ENCODE results near the gene VRK2.

VRK2 gene

GRCh38 chr2:58046585-58047372 is at the start of gene VRK2:
Gene VRK2, plus strand, starts transcription at chr2:58046806. Its CDS starts 2,026 bp downstream, at chr2:58048832.
- DNase-seq (ENCODE audit: low read depth) = peak; percentile 61

- DNase-seq (ENCODE audit: low read depth) = no peak
Observed at GRCh38 chr2:58006256-58006951, 40.2 kb upstream of the VRK2 start.

- DNase-seq (ENCODE audit: low read depth) = no peak
Observed at GRCh38 chr2:58006952-58007284, 39.7 kb upstream of the VRK2 start.

- DNase-seq (ENCODE audit: low read depth) = no peak
Observed at GRCh38 chr2:58010599-58010998, 36.0 kb upstream of the VRK2 start.

GRCh38 chr2:58019229-58019628 is 27.4 kb upstream of the VRK2 start:
- DNase-seq (ENCODE audit: low read depth) = no peak

GRCh38 chr2:58025150-58025933 is 21.3 kb upstream of the VRK2 start:
- DNase-seq (ENCODE audit: low read depth) = no peak

- DNase-seq (ENCODE audit: low read depth) = no peak
Observed at GRCh38 chr2:58027029-58027428, 19.6 kb upstream of the VRK2 start.

GRCh38 chr2:58030771-58031170 is 15.8 kb upstream of the VRK2 start:
- no peak for DNase-seq (ENCODE audit: low read depth)

- DNase-seq (ENCODE audit: low read depth) = no peak
Observed at GRCh38 chr2:58032016-58032763, 14.4 kb upstream of the VRK2 start.

GRCh38 chr2:58032764-58033080 is 13.9 kb upstream of the VRK2 start:
- DNase-seq (ENCODE audit: low read depth) = no peak

GRCh38 chr2:58033530-58033929 is 13.1 kb upstream of the VRK2 start:
- no peak for DNase-seq (ENCODE audit: low read depth)

- DNase-seq (ENCODE audit: low read depth) = no peak
Observed at GRCh38 chr2:58035352-58035751, 11.3 kb upstream of the VRK2 start.

GRCh38 chr2:58039170-58039611 is 7.4 kb upstream of the VRK2 start:
- no peak for DNase-seq (ENCODE audit: low read depth)

- no peak for DNase-seq (ENCODE audit: low read depth)
Observed at GRCh38 chr2:58042486-58042970, 4.1 kb upstream of the VRK2 start.

GRCh38 chr2:58044145-58044544 is 2.5 kb upstream of the VRK2 start:
- DNase-seq (ENCODE audit: low read depth) = no peak

GRCh38 chr2:58045580-58046334 is 849 bp upstream of the VRK2 start:
- DNase-seq (ENCODE audit: low read depth) = no peak

GRCh38 chr2:58046335-58046584 is 346 bp upstream of the VRK2 start:
- DNase-seq (ENCODE audit: low read depth) = no peak

GRCh38 chr2:58047373-58047935 is 848 bp downstream of the VRK2 start:
- no peak for DNase-seq (ENCODE audit: low read depth)

GRCh38 chr2:58047961-58048360 is 1.4 kb downstream of the VRK2 start:
- DNase-seq (ENCODE audit: low read depth) = no peak

- DNase-seq (ENCODE audit: low read depth) = no peak
Observed at GRCh38 chr2:58051445-58051844, 4.8 kb downstream of the VRK2 start.

- no peak for DNase-seq (ENCODE audit: low read depth)
Observed at GRCh38 chr2:58052978-58053377, 6.4 kb downstream of the VRK2 start.

Data from stimulated activated CD8-positive, alpha-beta memory T cell treated with anti-CD3 and anti-CD28 coated beads, Interleukin-7, amount 100 ng/mL, for 24 hours (primary cell).